ENCODE results near the gene CXXC1. TPM values are rescaled to one million over a fixed set of nuclear protein-coding genes. Genes with fewer than 3 reads are reported as not detected.

Gene CXXC1
- total and polyA plus RNA-seq, 2 donors (not counting 3 experiments of a cell fraction or from before 2014, with no cell fraction given) = 64.4 to 128 TPM

- intact Hi-C loops (cut with micrococcal nuclease) = no loop called here
- Histone ChIP-seq H3K4me2 (ENCODE audit: insufficient read depth, low read length) (no peak overlapping the region), H3K4me3 (replicated peaks in 1 of 3; ENCODE audit: insufficient read depth in 1 of 3, low read depth in 1 of 3, low read length in 3 of 3) (no peak overlapping the region), H3K27ac (ENCODE audit: insufficient read depth, low read depth, low read length) (no peak overlapping the region), H3K9me3 (replicated peaks; ENCODE audit: control insufficient read depth, insufficient read depth, low read length) (no peaks in the 10 kb centered on the region), H3K9ac (replicated peaks; ENCODE audit: extremely low read depth, insufficient read depth, low read length) (no peak overlapping the region), H2AFZ (ENCODE audit: low read depth, low read length) (no peak overlapping the region), H3K27me3 (ENCODE audit: control insufficient read depth in 2 of 2, insufficient read depth in 2 of 2, low read length in 2 of 2) (peaks cover 0 to 7% of the 10 kb centered on the region in 2 experiments), H3K36me3 (ENCODE audit: control insufficient read depth in 2 of 2, extremely low read depth in 1 of 2, insufficient read depth in 2 of 2, low read length in 2 of 2) (no peaks in the 10 kb centered on the region), H3K79me2 (ENCODE audit: control insufficient read depth, insufficient read depth, low read length) (no peaks in the 10 kb centered on the region), H4K20me1 (replicated peaks; ENCODE audit: control insufficient read depth, extremely low read depth, insufficient read depth, low read length) (no peaks in the 10 kb centered on the region), H3K4me1 (ENCODE audit: control insufficient read depth, extremely low read depth, insufficient read depth, low read length) (no peaks in the 10 kb centered on the region), H3K9me1 (replicated peaks; ENCODE audit: control insufficient read depth, extremely low read depth, insufficient read depth, low read length) (no peaks in the 10 kb centered on the region)
- no TSS peak for BruUV-seq (replicated peaks)
- TF ChIP-seq GATA2 (IDR thresholded peaks at IDR 0.05; ENCODE audit: insufficient read depth, insufficient read length, low read depth, low read length) = no peak
- TF ChIP-seq, protein P1, sequence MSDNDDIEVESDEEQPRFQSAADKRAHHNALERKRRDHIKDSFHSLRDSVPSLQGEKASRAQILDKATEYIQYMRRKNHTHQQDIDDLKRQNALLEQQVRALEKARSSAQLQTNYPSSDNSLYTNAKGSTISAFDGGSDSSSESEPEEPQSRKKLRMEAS (IDR thresholded peaks at IDR 0.05; ENCODE audit: insufficient read depth, insufficient read length) = no peak
- TF ChIP-seq MYC (IDR thresholded peaks at IDR 0.05; ENCODE audit: low read depth, low read length) = no peak
- TF ChIP-seq POLR2AphosphoS5 (IDR thresholded peaks at IDR 0.05; ENCODE audit: insufficient read depth, low read depth, low read length) = no peak
- TF ChIP-seq, protein P2, sequence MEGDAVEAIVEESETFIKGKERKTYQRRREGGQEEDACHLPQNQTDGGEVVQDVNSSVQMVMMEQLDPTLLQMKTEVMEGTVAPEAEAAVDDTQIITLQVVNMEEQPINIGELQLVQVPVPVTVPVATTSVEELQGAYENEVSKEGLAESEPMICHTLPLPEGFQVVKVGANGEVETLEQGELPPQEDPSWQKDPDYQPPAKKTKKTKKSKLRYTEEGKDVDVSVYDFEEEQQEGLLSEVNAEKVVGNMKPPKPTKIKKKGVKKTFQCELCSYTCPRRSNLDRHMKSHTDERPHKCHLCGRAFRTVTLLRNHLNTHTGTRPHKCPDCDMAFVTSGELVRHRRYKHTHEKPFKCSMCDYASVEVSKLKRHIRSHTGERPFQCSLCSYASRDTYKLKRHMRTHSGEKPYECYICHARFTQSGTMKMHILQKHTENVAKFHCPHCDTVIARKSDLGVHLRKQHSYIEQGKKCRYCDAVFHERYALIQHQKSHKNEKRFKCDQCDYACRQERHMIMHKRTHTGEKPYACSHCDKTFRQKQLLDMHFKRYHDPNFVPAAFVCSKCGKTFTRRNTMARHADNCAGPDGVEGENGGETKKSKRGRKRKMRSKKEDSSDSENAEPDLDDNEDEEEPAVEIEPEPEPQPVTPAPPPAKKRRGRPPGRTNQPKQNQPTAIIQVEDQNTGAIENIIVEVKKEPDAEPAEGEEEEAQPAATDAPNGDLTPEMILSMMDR (IDR thresholded peaks at IDR 0.05; ENCODE audit: extremely low read depth in 1 of 2, insufficient read depth in 1 of 2, low read depth in 1 of 2, low read length in 2 of 2) = no peak
- no peak for TF ChIP-seq POLR2A (IDR thresholded peaks at IDR 0.05; ENCODE audit: low read depth, low read length)
- CTCF ChIA-PET = interaction anchor here (1.0 kb wide), 1 partner anchor 37 kb away, joined by 3 read pairs; no protein-coding TSS in a partner anchor
- DNase-seq (ENCODE audit: low read depth, low spot score) (no peak), FAIRE-seq (no peak)
- dilution Hi-C loops (cut with MboI; ENCODE audit: extremely low pct_ligation_motif_present, low sequenced_read_pairs) = no loop called here
- POLR2A ChIA-PET = no interaction called here
These were observed 33.2 kb upstream of the CXXC1 start for GRCh38 chr18:50320719-50321118.

All from endothelial cell of umbilical vein (primary cell).